H9 (cell line): Measurements from ENCODE around the gene NPIPA2. TPM values are rescaled to one million over a fixed set of nuclear protein-coding genes. Genes with fewer than 3 reads are reported as not detected.
"Not testable (repeated sequence)": the region's sequence is repeated elsewhere in the genome, so short reads cannot be mapped to it uniquely, and the experiment has no call there.

Experiments
- DNase-seq: peaks from one replicate; pipeline ENCODE4 v3.0.0-alpha.2; 2017
- H2AFZ ChIP-seq: one replicate; pipeline ENCODE4 v1.6.1; 2013; ENCODE audit warnings: mild to moderate bottlenecking, low read length, control low read depth, moderate library complexity
- H2AK5ac ChIP-seq: 2 replicates; pipeline ENCODE4 v1.6.1; 2013; ENCODE audit warnings: low read length, control low read depth, mixed read lengths; ENCODE audit not compliant: insufficient read length
- H2BK120ac ChIP-seq: one replicate; pipeline ENCODE4 v1.6.1; 2013; ENCODE audit warnings: low read depth, mild to moderate bottlenecking, low read length, control low read depth, inconsistent platforms; ENCODE audit not compliant: poor library complexity, severe bottlenecking
- H2BK12ac ChIP-seq: 2 replicates; pipeline ENCODE4 v1.6.1; 2013; ENCODE audit warnings: low read length, control low read depth, mixed read lengths, low read depth; ENCODE audit not compliant: insufficient read length
- H2BK15ac ChIP-seq: 2 replicates; pipeline ENCODE4 v1.6.1; 2013; ENCODE audit warnings: low read depth, low read length, control low read depth
- H2BK20ac ChIP-seq: one replicate; pipeline ENCODE4 v1.6.1; 2013; ENCODE audit warnings: low read depth, mild to moderate bottlenecking, low read length, control low read depth, inconsistent platforms; ENCODE audit not compliant: poor library complexity, severe bottlenecking
- H2BK5ac ChIP-seq: 2 replicates; pipeline ENCODE4 v1.6.1; 2013; ENCODE audit warnings: low read length, control low read depth, mixed read lengths; ENCODE audit not compliant: insufficient read length
- H3K14ac ChIP-seq: 2 replicates; pipeline ENCODE4 v1.6.1; 2013; ENCODE audit warnings: low read length, control low read depth; ENCODE audit not compliant: insufficient read depth
- H3K18ac ChIP-seq: 2 replicates; pipeline ENCODE4 v1.6.1; 2013; ENCODE audit warnings: low read depth, mild to moderate bottlenecking, mixed read lengths, low read length, control low read depth; ENCODE audit not compliant: insufficient read length
- H3K23ac ChIP-seq: 2 replicates; pipeline ENCODE4 v1.6.1; 2013; ENCODE audit warnings: low read length, control low read depth, mixed read lengths, low read depth; ENCODE audit not compliant: insufficient read length
- H3K23me2 ChIP-seq: 2 replicates; pipeline ENCODE4 v1.6.1; 2013; ENCODE audit warnings: low read depth, mild to moderate bottlenecking, mixed read lengths, low read length, control low read depth; ENCODE audit not compliant: insufficient read length, poor library complexity, severe bottlenecking
- H3K27ac ChIP-seq: 2 replicates; pipeline ENCODE4 v1.5.1; 2013; ENCODE audit warnings: low read length, control low read depth, mixed read lengths, low read depth; ENCODE audit not compliant: insufficient read length
- H3K27me3 ChIP-seq: 2 replicates; pipeline ENCODE4 v1.6.1; 2013; ENCODE audit warnings: low read length, control low read depth, inconsistent platforms; ENCODE audit not compliant: insufficient read depth
- H3K4ac ChIP-seq: 2 replicates; pipeline ENCODE4 v1.6.1; 2013; ENCODE audit warnings: low read depth, mild to moderate bottlenecking, control low read depth, inconsistent platforms, low read length, moderate library complexity
- H3K4me1 ChIP-seq: 2 replicates; pipeline ENCODE4 v1.6.1; 2013; ENCODE audit warnings: low read length, control low read depth, inconsistent platforms; ENCODE audit not compliant: insufficient read depth
- H3K4me2 ChIP-seq: 2 replicates; pipeline ENCODE4 v1.6.1; 2013; ENCODE audit warnings: low read length, control low read depth, mixed read lengths; ENCODE audit not compliant: insufficient read length, insufficient read depth
- H3K56ac ChIP-seq: 2 replicates; pipeline ENCODE4 v1.6.1; 2013; ENCODE audit warnings: low read depth, mild to moderate bottlenecking, mixed read lengths, low read length, control low read depth; ENCODE audit not compliant: insufficient read length
- H3K79me1 ChIP-seq: 2 replicates; pipeline ENCODE4 v1.6.1; 2013; ENCODE audit warnings: low read depth, mild to moderate bottlenecking, moderate library complexity, low read length, control low read depth, inconsistent platforms; ENCODE audit not compliant: insufficient read depth, poor library complexity, severe bottlenecking
- H3K79me2 ChIP-seq: 2 replicates; pipeline ENCODE4 v1.6.1; 2013; ENCODE audit warnings: low read length, control low read depth, inconsistent platforms; ENCODE audit not compliant: insufficient read depth
- H3K9ac ChIP-seq: 2 replicates; pipeline ENCODE4 v1.6.1; 2013; ENCODE audit warnings: low read length, control low read depth, mixed read lengths; ENCODE audit not compliant: insufficient read length; ENCODE audit errors: extremely low read depth
- H3K9me3 ChIP-seq: one replicate; pipeline ENCODE4 v1.6.1; 2013; ENCODE audit warnings: low read depth, low read length, inconsistent platforms; ENCODE audit not compliant: control insufficient read depth
- H3T11ph ChIP-seq: one replicate; pipeline ENCODE4 v1.6.1; 2013; ENCODE audit warnings: mild to moderate bottlenecking, low read length, control low read depth, inconsistent platforms
- H4K20me1 ChIP-seq: one replicate; pipeline ENCODE4 v1.6.1; 2013; ENCODE audit not compliant: control insufficient read depth, insufficient read length, insufficient read depth
- H4K5ac ChIP-seq: 2 replicates; pipeline ENCODE4 v1.6.1; 2013; ENCODE audit warnings: low read depth, mild to moderate bottlenecking, mixed read lengths, low read length, control low read depth; ENCODE audit not compliant: insufficient read length
- H4K8ac ChIP-seq: replicated peaks from 2 replicates; pipeline ENCODE4 v1.6.1; 2013; ENCODE audit warnings: low read length, control low read depth, mixed read lengths, low read depth; ENCODE audit not compliant: insufficient read length
- H4K91ac ChIP-seq: 2 replicates; pipeline ENCODE4 v1.6.1; 2013; ENCODE audit warnings: low read depth, mild to moderate bottlenecking, moderate library complexity, mixed read lengths, low read length, control low read depth; ENCODE audit not compliant: insufficient read length
- H3K27ac Mint-ChIP-seq, 3 experiments: 2 replicates in 2 of 3; 3 replicates in 1 of 3; pipeline ENCODE4 v1.8.0; 2020 to 2021; ENCODE audit warnings: mixed read lengths in 3 of 3, mild to moderate bottlenecking in 1 of 3, moderate library complexity in 1 of 3
- H3K27me3 Mint-ChIP-seq: 2 replicates; pipeline ENCODE4 v1.8.0; 2021; ENCODE audit warnings: low read depth, mild to moderate bottlenecking, moderate library complexity, mixed read lengths
- H3K36me3 Mint-ChIP-seq, 3 experiments: 2 replicates in 2 of 3; 3 replicates in 1 of 3; pipeline ENCODE4 v1.8.0; 2020 to 2021; ENCODE audit warnings: low read depth in 3 of 3, mixed read lengths in 3 of 3; ENCODE audit not compliant: insufficient read depth in 1 of 3
- H3K4me1 Mint-ChIP-seq, 2 experiments: 2 replicates each; pipeline ENCODE4 v1.8.0; 2020; ENCODE audit warnings: mixed read lengths in 2 of 2
- H3K4me3 Mint-ChIP-seq, 2 experiments: 2 replicates in 1 of 2; 3 replicates in 1 of 2; pipeline ENCODE4 v1.8.0; 2020 to 2021; ENCODE audit warnings: mild to moderate bottlenecking in 2 of 2, mixed read lengths in 2 of 2, moderate library complexity in 1 of 2
- H3K9me3 Mint-ChIP-seq, 2 experiments: 2 replicates in 1 of 2; 3 replicates in 1 of 2; pipeline ENCODE4 v1.8.0; 2020; ENCODE audit warnings: mild to moderate bottlenecking in 2 of 2, mixed read lengths in 2 of 2, moderate library complexity in 1 of 2
- WGBS: extraction: QIAGEN DNeasy Blood & Tissue Kit; methylation state at CpG from one replicate; pipeline ENCODE4 v1.1.7; 2013; ENCODE audit warnings: missing lambda C conversion rate, low lambda C conversion rate, mixed read lengths; ENCODE audit not compliant: insufficient read length; ENCODE audit errors: extremely low coverage; 5-methylcytosine and 5-hydroxymethylcytosine counted together
- total RNA-seq: library from RNA; stranded (reverse); gene quantifications from 2 replicates; pipeline ENCODE4 v1.2.1, GENCODE V29; 2021

Gene NPIPA2
- total RNA-seq, 1 experiment from 2014 or later, result 16.6 TPM

- not testable (repeated sequence) for H3K4ac ChIP-seq, H2BK15ac ChIP-seq, H2BK20ac ChIP-seq, H3K23me2 ChIP-seq, H3K14ac ChIP-seq, H3K9me3 ChIP-seq, DNase-seq, H4K5ac ChIP-seq, H3K9ac ChIP-seq, H2BK12ac ChIP-seq, H3K4me3 Mint-ChIP-seq, H3K27ac Mint-ChIP-seq, H3K4me1 Mint-ChIP-seq, H3K79me2 ChIP-seq, H3T11ph ChIP-seq, H3K4me2 ChIP-seq, H3K56ac ChIP-seq, H3K27ac ChIP-seq, H2BK120ac ChIP-seq, H4K20me1 ChIP-seq, H3K4me1 ChIP-seq, H3K18ac ChIP-seq, H2AFZ ChIP-seq, H3K9me3 Mint-ChIP-seq, H4K8ac ChIP-seq, H4K91ac ChIP-seq, H3K79me1 ChIP-seq, H3K27me3 Mint-ChIP-seq, H2BK5ac ChIP-seq, H3K27me3 ChIP-seq, H3K36me3 Mint-ChIP-seq, H3K23ac ChIP-seq, H2AK5ac ChIP-seq
- WGBS, result no CpG with 5 or more reads among the region's 2 CpGs
Measured at GRCh38 chr16:14773654-14774053, 31.3 kb downstream of the NPIPA2 start.

- not testable (repeated sequence) for H3K23me2 ChIP-seq, H4K8ac ChIP-seq, H2BK20ac ChIP-seq, H3K4me1 ChIP-seq, H3K9me3 Mint-ChIP-seq, H3K56ac ChIP-seq, H3K27me3 Mint-ChIP-seq, DNase-seq, H3T11ph ChIP-seq, H3K4me1 Mint-ChIP-seq, H3K4me3 Mint-ChIP-seq, H4K91ac ChIP-seq, H2AFZ ChIP-seq, H3K18ac ChIP-seq, H3K27ac ChIP-seq, H3K9ac ChIP-seq, H3K36me3 Mint-ChIP-seq, H2BK5ac ChIP-seq, H3K79me2 ChIP-seq, H3K27me3 ChIP-seq, H3K27ac Mint-ChIP-seq, H3K9me3 ChIP-seq, H3K4me2 ChIP-seq, H3K4ac ChIP-seq, H4K20me1 ChIP-seq, H2BK120ac ChIP-seq, H3K79me1 ChIP-seq, H2BK15ac ChIP-seq, H3K14ac ChIP-seq, H3K23ac ChIP-seq, H2AK5ac ChIP-seq, H4K5ac ChIP-seq, H2BK12ac ChIP-seq
- WGBS, result no CpG with 5 or more reads among the region's 2 CpGs
Measured at GRCh38 chr16:14775624-14776023, 33.3 kb downstream of the NPIPA2 start.
